Measurements from ENCODE around the gene PDZRN3.

Gene PDZRN3

DNA sequence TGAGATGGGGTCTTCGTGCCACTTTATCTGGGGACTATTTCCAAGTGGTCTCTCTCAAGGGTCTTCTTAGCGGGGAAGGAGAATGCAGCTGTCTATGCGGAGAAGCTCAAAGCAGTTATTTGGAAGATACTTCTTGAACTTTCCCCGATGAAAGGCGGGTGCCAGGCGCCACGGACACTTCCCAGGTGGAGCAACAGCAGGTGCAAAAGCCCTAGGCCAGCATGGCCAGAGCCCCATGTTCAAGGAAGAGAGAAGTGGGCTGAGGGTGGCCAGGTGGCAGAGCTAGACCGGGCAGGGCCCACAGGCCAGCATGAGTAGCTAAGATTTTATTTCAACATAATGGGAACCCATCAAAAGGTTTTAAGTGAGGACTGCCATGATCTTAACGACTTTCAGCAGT, 232.8 kb downstream of the PDZRN3 start:
- no peak for ATAC-seq (ENCODE audit: low read depth)
- Histone ChIP-seq H3K36me3 (ENCODE audit: low read depth) (no peaks in the 10 kb centered on the region), H3K27ac (ENCODE audit: poor library complexity, severe bottlenecking) (no peak overlapping the region), H3K27me3 (ENCODE audit: insufficient read depth, poor library complexity, severe bottlenecking) (no peaks in the 10 kb centered on the region), H3K4me1 (ENCODE audit: insufficient read depth, poor library complexity, severe bottlenecking) (no peaks in the 10 kb centered on the region), H3K9me3 (ENCODE audit: severe bottlenecking) (no peaks in the 10 kb centered on the region), H3K4me3 (ENCODE audit: severe bottlenecking) (no peak overlapping the region)
- no peak for DNase-seq (ENCODE audit: low spot score)
- TF ChIP-seq, protein P1, sequence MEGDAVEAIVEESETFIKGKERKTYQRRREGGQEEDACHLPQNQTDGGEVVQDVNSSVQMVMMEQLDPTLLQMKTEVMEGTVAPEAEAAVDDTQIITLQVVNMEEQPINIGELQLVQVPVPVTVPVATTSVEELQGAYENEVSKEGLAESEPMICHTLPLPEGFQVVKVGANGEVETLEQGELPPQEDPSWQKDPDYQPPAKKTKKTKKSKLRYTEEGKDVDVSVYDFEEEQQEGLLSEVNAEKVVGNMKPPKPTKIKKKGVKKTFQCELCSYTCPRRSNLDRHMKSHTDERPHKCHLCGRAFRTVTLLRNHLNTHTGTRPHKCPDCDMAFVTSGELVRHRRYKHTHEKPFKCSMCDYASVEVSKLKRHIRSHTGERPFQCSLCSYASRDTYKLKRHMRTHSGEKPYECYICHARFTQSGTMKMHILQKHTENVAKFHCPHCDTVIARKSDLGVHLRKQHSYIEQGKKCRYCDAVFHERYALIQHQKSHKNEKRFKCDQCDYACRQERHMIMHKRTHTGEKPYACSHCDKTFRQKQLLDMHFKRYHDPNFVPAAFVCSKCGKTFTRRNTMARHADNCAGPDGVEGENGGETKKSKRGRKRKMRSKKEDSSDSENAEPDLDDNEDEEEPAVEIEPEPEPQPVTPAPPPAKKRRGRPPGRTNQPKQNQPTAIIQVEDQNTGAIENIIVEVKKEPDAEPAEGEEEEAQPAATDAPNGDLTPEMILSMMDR (IDR thresholded peaks at IDR 0.05; ENCODE audit: poor library complexity, severe bottlenecking), result no peak

DNA sequence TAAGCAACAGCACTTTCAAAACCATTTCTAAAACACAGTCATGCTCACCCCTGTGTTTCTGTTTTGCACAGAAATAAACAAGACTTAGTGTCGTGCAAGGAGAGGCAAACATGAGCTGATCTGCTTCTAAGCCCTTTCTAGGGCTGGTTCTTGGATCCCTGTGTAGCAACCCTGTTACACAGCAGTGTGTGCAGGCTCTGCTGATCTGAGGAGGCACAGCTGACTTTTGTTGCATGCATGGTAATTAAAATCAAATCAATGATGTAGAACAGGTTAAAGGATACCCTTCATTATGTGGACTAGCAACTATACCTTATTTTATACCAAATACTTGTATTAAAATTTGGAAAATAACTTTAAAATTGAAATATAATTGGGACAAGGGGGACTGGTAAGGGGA, 234.8 kb downstream of the PDZRN3 start:
- no peak for ATAC-seq (ENCODE audit: low read depth)
- H3K9me3 ChIP-seq (ENCODE audit: severe bottlenecking), result no peaks in the 10 kb centered on the region
- H3K27me3 ChIP-seq (ENCODE audit: insufficient read depth, poor library complexity, severe bottlenecking), result no peaks in the 10 kb centered on the region
- H3K4me1 ChIP-seq (ENCODE audit: insufficient read depth, poor library complexity, severe bottlenecking), result no peaks in the 10 kb centered on the region
- no peak for DNase-seq (ENCODE audit: low spot score)
- no peaks in the 10 kb centered on the region for H3K36me3 ChIP-seq (ENCODE audit: low read depth)
- no peak overlapping the region for H3K4me3 ChIP-seq (ENCODE audit: severe bottlenecking)
- TF ChIP-seq, protein P1 (IDR thresholded peaks at IDR 0.05; ENCODE audit: poor library complexity, severe bottlenecking), result no peak
- H3K27ac ChIP-seq (ENCODE audit: poor library complexity, severe bottlenecking), result no peak overlapping the region

DNA sequence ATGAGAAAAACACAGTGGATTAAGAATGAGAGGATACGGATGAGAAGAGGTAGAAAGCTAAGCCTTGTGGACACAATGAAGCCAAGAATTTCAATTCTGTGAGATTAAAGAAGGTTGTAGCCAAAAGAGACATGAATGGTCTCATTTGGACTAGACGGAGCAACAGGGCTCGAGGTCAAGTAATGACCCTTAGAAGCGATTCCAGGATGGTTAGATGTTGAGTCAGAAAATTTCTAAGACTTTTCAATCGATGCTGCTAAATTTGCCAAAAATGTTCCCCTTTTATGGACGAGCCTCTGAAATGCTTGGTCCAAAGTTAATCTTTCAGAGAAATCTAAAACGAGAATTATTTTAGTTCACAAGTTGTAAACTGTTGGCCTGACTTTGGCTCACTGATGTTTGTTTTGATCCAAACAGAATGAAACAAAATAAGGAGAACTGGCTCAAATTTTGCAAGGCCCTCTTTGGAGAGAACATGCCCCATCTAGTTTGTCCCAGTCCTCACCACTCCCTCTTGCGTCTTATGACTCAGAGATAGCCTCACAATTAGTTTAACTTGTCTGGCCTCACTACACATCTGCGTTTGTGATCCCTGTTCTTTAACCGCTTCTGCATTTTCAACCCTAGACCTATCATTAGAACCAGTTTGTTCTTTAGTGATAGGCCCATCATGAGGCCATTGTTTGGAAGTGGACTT, 235.5 kb downstream of the PDZRN3 start:
- TF ChIP-seq, protein P1 (IDR thresholded peaks at IDR 0.05; ENCODE audit: poor library complexity, severe bottlenecking), result no peak
- no peaks in the 10 kb centered on the region for H3K36me3 ChIP-seq (ENCODE audit: low read depth)
- no peaks in the 10 kb centered on the region for H3K27me3 ChIP-seq (ENCODE audit: insufficient read depth, poor library complexity, severe bottlenecking)
- no peak for ATAC-seq (ENCODE audit: low read depth)
- no peak overlapping the region for H3K4me3 ChIP-seq (ENCODE audit: severe bottlenecking)
- DNase-seq (ENCODE audit: low spot score), result no peak
- H3K27ac ChIP-seq (ENCODE audit: poor library complexity, severe bottlenecking), result no peak overlapping the region
- no peaks in the 10 kb centered on the region for H3K9me3 ChIP-seq (ENCODE audit: severe bottlenecking)
- no peaks in the 10 kb centered on the region for H3K4me1 ChIP-seq (ENCODE audit: insufficient read depth, poor library complexity, severe bottlenecking)

DNA sequence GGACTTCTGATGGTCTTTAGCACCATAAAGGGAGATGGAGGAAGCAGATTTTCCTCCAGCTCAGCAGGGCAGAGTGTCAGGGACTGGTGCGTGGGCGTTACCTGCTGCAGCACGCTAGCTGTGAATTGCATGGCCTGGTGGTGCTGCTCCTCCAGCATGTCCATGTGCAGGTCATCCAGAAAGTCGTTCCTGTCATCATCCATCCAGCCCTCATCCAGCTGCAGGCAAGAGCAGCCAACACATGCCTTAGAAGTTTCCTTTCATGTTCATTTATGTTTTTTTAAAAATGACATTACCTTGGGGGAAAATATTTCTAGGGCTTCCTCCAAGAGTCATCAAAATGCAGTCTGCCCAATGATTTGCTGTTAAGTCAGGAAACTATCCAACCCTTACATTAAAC, 239.2 kb downstream of the PDZRN3 start:
- TF ChIP-seq, protein P1 (IDR thresholded peaks at IDR 0.05; ENCODE audit: poor library complexity, severe bottlenecking), result no peak
- ATAC-seq (ENCODE audit: low read depth), result no peak

More for the DNA sequence above, 239.2 kb downstream of the PDZRN3 start:
- H3K4me3 ChIP-seq (ENCODE audit: severe bottlenecking), result no peak overlapping the region
- H3K4me1 ChIP-seq (ENCODE audit: insufficient read depth, poor library complexity, severe bottlenecking), result no peaks in the 10 kb centered on the region
- H3K36me3 ChIP-seq (ENCODE audit: low read depth), result no peaks in the 10 kb centered on the region
- no peaks in the 10 kb centered on the region for H3K27me3 ChIP-seq (ENCODE audit: insufficient read depth, poor library complexity, severe bottlenecking)
- H3K9me3 ChIP-seq (ENCODE audit: severe bottlenecking), result no peaks in the 10 kb centered on the region
- no peak overlapping the region for H3K27ac ChIP-seq (ENCODE audit: poor library complexity, severe bottlenecking)
- no peak for DNase-seq (ENCODE audit: low spot score)
